OCI-M2 (cell line): ENCODE results near the gene SPINT3.

Experiments used
- DNase-seq: peaks from one replicate; lab custom pipeline; 2025; ENCODE audit not compliant: unreplicated experiment; lab: John Stamatoyannopoulos, UW

The SPINT3 gene, protein sequence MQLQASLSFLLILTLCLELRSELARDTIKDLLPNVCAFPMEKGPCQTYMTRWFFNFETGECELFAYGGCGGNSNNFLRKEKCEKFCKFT

DNA sequence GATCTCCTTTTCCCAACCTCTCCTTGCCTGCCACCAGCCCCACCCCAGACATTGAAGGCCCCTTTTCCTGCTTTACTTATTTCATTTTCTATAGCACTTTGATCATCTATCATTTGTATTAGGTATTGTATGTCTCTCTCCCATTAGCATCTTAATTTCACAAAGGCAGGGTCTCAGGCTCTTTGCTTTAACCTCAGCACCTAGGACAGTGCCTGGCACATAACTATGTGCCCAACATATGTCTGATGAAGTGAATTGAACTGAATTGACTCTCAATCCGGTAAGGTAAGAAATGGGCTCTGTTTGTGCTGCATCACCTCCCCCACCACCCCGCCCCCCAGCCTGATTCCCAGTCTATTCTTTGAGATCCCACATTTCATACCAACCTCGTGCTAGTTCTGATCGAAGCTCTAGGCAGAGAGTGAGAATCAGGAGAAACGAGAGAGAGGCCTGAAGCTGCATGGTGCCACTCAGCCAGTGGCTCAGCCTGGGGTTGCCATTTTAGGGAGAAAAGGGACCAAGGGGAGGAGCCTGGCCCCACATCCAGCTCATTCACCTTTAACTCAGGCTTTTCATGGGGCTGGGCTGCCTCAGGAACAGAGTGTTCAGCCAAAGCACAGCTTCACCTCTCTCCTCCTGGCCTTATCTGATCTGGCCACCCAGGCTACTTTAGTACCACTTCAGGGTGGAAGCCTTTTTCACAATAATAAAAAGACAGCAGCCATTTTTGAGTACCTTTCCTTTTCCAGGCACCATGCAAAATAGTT is at the start of gene SPINT3:
TSS of gene SPINT3 (minus strand) at position 476 of the 767 bp plus-strand sequence. CDS start at position 462, 14 bp downstream.
- DNase-seq: no peak

DNA sequence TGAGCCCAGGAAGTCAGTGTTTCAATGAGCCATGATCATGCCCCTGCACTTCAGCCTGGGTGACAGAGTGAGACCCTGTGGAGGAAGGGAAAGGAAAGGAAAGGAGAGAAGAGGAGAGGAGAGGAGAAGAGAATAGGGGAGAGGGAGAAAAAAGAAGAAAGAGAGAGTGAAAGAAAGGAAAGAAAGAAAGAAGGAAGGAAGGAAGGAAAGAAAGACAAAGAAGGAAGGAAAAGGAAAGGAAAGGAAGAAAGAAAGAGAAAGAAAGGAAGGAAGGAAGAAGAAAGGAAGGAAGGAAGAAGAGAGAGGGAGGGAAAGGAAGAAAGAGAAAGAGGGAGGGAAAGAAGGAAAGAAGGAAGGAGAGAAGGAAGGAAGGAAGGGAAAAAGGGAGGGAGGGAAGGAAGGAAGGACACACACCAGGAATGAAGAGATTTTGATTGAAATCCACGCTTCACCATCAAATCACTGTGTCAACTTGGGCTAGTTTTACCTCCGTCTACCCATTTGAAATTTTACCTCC is 49.4 kb upstream of the SPINT3 start:
- DNase-seq: no peak

DNA sequence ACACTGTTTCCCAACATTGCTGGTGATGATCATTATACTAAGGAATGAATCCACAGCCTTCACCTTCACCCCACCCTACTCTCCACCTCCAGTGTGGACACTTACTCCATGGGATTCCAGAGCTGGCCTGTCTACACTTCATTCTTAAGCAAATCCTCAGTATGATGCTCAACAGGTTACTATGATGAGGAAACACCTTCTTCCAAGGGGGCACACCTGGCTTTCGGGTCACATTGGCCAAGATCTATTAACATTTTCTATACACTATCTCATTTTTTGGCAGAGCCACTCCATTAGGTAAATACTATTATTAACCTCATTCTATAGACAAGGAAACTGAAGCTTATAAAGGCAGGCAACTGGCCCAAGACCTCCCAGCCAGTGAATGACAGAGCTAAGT is 39.8 kb upstream of the SPINT3 start:
- no peak for DNase-seq

DNA sequence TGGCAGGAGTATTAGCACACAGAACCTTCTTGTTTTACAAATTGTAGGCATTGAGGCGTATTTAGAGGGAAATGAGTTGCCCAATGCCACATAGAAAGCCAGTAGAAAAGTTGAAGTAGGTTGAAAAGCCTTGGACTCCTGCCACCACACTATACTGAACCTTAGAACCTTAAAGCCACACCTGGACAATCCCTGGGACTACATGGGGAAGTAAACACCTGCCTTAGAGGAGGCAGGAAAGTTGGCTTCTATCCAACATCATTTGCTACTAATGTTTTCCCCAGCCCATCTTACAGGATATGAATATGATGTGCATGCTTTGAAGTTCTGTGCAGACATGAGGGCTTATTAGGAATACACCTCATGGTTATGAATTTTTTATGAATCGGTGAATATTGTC is 37.0 kb upstream of the SPINT3 start:
- DNase-seq: no peak

DNA sequence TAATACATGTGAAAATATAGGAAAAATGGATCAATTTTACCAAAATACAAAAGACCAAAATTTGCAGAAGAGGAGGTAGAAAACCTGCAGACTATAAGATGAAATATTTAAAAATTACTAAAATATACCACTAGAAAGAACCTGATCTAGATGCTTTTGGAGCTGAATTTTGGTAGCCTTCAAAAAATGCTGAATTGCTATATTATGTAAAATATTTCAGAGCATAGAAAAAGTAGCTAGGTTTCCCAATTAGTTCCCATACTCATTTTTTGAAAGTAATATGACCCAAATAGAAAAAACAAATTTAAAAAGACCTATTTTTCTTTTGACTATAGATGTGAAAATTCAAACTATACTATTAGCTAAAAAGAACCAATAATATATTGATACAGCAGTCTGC is 35.3 kb upstream of the SPINT3 start:
- no peak for DNase-seq

DNA sequence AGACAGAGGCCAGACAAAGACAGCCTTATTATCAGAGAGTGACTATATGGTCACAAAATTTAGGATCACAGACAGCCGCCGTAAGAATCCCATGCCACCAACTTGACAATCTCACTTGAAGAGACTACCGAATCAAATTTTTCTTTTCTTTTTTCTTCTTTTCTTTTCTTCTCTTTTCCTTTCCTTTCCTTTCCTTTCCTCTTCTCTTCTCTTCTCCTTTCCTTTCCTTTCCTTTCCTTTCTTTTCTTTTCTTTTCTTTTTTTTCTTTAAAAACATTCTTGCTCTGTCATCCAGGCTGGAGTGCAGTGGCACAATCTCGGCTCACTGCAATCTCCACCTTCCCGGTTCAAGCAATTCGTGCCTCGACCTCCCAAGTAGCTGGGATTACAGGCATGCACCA is 33.0 kb upstream of the SPINT3 start:
- DNase-seq: no peak

DNA sequence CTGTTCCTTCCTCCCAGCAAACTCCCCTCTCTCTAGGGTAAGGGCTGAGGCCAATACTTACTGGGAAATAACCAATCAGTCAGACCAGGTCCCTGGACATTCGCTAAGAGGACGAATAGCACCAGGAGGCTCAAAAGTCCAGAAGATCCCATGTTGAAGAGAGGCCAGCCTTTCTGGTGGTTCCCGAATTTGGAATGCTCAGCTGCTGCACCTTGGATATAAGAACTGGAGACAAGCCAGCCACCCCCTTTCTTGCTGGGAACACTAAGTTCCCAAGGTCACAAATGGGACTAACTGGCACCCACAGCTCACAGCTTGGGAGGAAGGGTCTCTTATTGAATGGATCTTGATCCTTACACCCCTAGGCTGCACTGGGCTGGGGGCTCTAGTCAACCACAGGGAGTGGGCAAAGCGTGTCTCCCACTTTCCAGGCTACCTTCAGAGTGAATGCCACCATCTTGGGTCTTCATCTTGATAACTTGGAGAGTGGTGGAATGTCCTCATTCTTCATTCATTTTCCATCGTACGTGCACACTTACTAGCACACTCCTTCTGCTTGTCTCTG is 31.9 kb upstream of the SPINT3 start, which contains the start of gene EPPIN:
TSS of gene EPPIN (minus strand) at position 196 of the 565 bp plus-strand sequence. CDS start at position 152, 44 bp downstream.
- no peak for DNase-seq

DNA sequence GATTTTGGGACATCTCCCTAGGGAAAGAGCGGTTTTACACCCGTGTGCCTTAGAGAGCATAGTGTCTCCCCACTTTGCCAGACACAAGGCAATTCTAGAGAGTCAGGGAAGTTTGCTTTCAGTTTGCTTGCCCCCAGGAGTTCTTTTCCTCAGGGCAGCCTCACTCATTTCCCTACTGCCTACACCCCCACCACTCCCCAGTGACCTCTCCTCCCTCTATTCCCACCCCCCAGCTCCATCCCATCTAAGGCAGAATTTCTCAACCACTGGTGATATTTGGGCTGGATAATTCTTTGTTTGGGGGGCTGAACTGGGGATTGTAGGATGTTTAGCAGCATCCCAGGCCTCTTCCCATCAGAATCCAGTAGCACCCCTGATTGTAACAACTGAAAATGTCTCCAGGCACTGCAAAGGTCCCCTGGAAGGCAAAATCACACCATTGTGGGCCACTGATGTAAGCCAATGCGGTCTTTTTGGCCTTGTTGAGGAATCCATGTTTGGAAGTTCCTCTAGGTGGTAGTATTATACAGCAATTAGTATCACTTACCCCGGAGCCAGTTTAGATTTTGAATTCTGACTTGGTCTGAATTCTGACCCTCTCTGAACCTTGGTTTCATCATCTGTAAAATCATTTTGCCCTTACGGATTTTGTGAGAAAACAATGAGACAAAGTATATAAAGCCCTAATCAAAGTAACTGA is 30.5 kb upstream of the SPINT3 start:
- peak; percentile 9 for DNase-seq

DNA sequence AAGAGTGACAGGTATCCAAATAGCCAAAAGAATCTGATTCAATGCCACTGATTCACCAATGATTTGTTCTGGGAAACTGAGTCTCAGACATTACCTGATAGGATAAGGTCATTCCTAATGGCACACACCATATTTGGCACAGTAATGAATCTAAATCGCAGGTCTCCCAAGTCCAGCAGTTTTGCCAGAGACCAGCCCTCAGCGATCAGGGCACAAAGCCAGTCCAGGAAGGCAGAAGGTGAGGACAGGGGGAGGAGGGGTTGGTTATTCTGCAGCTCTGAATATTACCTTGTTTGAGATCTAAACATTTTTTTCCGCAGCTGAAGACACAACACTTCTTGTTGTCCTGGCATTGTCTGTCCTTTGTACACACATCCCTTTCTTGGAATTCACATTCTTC is 29.9 kb upstream of the SPINT3 start:
- no peak for DNase-seq

DNA sequence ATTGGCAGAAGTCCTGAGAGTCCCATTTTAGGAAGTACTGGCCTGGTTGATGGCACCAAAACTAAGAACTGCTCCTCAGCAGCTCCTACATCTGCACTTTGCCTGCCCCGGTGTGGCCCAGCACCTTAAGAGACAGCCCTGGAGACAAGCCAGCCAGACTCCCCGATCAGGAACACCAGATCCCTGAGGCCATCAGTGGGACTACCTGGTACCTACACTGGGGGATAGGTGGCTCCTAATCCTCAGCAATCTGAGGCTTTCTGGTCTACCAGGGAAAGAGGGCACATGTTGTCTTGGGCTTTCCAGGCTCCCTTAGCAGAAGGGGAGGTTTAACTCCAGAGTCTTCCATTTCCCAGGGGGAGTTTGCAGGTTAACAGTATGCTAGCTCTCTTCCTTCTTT is 24.0 kb upstream of the SPINT3 start, which contains the start of gene WFDC6:
TSS of gene WFDC6 (minus strand) at position 101 of the 400 bp plus-strand sequence. CDS start at position 26, 75 bp downstream.
- no peak for DNase-seq

DNA sequence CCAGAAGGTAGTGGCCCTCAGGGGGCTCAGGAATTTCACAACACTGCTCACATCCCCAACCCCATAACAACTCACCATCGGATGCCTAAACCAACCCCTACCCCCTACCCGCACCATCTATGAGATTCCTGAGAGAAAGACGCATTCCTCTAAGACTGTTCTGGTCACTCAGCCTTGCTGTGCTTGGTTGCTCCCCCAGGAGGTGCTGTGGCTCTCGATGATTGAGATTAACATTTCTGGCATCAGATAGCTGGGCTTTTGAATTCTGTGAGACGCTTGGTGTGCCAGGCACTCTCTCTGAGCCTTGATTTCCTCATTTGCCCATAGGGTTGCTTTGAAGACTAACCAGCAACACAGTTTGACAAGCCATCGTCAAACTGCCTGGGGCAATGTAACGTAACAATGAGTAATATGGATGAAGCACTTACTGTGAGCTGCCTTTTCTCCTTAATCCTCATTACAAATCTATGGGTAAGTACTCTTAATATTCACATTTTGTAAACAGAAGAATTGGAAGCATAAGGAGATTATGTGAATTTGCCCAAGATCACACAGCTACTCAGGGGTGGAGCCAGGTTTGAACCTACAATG is 22.9 kb upstream of the SPINT3 start:
- no peak for DNase-seq

DNA sequence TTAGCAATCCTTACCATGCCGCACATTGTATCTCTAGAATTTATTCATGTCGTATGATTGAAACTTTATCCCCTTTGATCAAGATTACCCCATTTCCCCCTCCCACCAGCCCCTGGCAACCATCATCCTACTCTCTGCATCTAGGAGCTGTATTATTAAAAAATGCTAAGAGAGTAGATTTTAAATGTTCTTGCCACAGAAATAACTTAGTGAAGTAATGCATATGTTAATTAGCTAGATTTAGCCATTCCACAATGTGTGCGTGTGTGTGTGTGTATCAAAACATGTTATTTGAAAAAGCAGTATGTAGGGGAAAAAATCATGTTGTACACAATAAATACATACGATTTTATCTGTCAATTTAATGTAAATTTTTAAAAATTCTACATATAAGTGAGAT is 11.9 kb upstream of the SPINT3 start:
- no peak for DNase-seq

DNA sequence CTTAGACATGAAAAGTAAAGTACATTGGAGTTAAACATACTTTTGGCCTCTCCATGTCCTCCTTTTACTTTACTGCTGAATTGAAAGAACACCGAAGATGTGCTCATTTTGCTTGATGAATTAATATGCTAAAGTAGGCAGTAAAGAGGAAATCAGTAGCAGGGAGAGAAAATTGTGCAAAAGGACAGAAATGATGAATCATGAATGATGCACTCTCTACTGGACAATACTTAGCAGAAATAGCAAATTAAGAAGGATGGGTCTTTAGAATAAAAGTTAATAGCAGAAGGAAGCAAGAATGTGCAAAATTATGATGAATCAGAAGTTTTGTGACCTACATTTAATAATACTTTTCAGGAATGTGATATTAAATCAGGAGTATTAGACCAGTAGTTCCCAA is 8.4 kb upstream of the SPINT3 start:
- no peak for DNase-seq

DNA sequence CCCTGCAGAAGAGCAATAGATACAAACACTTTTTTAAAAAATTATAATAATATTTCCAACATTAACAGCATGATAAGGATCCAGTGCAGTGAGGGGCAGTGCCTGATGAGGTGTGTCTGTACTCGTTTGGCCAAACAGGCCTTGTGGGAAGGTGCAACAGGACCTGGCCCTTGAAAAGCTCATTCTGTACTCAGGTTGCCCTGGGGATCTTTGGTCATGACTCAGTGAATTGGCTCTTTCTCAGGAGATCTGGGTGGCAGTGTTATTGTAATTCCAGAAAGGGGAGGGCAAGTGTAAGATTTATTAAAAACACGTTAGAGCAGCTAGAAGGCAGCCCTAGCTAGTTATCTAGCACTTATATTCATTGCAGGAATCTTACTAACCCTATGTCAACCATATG is 2.9 kb upstream of the SPINT3 start:
- DNase-seq: no peak

DNA sequence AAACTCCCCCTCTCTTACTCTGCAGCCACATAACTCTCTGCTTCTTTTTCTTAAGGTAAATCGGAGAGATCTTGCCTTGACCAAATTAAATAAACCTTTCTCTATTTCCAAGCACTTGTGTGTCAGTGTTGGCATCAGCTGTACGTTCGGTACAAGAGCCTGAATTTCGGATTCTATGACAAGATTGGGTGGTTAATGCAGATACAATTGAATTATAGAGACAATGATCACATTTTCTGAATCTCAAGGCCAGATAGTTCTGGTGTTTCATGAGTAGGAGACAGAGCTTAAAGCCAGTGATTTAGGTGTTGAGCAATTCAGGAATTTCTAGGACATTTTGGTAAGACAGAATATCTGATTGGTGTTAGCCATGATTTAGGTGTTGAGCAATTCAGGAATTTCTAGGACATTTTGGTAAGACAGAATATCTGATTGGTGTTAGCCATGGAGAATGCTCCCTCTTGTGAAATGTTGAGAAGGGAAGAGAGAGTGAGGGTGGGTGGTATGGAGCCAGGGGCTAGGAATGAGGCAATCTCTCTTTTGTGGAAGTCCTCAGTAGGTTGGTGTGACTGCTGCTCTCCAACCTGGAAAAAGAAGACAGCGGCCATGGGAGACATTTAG is 5.1 kb downstream of the SPINT3 start:
- DNase-seq: no peak

DNA sequence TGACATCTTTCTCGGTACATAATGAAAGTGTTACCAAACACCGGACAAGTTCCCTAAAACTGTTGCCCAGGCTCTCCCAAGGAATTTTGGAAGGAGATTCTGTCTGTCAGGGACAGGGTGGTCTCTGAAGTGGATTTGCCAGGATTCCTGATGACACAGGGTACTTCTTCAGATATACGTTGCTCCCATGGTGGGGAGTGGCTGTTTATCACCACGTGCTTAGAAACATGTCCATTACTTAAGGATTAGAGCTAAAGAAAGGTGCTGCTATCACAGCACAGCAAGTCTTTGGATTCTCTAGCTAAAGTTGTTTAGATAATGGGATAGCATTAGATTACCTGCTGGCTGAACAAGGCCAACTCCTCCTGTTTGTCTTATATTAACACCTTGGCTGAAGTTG is 6.3 kb downstream of the SPINT3 start:
- DNase-seq: no peak

DNA sequence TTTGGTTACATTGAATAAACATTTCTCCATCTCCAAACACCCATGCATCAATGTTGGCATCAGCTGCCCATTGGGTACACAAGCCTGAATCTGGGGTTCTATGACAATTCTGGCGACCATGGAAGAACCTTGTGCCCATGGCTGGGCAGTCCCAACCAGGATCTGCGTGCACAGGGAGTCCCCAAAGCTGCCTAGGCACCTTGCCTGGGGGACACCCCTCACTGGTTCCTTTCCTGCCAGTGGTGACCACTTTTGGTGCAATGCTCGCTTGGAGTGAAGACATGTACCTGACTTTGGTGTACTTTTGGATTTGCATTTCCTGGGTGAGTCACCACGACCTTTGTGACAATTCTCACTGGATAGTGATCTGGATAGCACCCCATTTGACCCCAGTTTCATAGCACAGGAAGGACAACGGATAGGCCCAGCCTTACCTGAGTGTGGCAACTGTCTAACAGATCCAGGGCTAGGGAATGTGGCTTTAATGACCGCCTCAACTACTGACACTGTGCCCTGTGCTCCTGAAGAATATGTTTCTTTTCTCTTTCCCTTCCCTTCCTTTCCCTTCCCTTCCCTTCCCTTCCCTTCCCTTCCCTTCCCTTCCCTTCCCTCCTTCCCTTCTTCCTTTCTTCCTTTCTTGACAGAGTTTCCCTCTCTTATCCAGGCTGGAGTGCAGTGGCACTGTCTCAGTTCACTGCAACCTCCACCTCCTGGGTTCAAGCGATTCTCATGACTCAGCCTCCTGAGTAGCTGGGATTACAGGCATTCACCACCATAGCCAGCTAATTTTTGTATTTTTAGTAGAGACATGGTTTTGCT is 7.1 kb downstream of the SPINT3 start:
- DNase-seq: no peak

DNA sequence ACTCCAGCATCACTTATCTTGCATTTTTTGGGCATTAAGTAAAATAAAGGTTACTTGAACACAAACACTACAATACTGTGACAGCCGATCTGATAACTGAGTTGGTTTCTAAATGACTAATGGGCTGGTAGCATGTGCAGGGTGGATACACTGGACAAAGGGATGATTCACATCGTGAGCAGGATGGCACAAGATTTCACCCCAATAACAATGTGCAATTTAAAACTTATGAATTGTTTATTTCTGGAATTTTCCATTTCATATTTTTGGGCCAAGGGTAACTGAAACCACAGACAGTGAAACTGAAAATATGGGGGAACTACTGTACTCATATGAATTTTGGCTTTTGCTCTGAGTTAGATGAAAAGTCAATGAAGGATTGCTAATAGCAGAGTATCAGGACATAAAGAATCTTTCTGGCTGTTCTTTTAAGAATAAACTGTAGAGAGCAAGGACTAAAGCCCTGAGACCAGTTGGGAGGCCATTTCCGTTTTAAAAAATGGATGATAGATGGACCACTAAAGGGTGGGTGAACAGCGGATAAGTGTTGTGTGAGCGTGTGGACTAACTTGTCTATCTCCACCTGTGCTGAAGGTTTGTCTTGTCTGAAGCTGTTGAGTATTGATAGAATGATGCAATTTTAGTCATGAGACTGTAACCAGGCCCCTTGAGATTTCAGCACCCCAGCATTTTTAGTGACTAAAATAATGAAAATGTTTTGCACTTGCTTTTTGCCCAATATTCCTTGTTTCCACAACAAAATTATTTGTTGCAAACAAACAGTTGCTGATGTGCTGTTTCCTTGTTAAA is 8.2 kb downstream of the SPINT3 start:
- no peak for DNase-seq

DNA sequence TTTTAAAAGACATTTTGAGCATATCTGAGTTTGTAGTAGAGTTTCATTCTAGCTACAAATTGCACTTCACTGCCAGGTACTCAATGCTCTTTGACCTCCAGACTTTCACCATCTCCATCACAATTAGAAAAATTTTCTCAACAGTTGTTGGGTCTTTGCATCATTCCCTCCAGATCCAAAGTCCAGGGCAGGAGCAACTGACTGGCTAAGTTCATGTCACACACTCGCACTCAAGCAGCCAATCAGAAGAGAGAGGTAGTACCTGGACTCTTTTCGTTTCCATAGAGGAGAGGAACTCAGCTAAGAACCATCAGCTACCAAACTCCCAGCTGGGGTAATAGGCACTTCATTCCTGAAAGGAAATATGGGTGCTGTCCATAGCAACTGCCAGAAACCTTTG is 9.0 kb downstream of the SPINT3 start:
- DNase-seq: no peak
